NCI-H2196 treated with DMSO at 0.1 percent for 48 hours (cell line): ENCODE measurements around the gene PTBP3.

Experiments
- DNase-seq: peaks from one replicate; lab custom pipeline; 2025; ENCODE audit not compliant: unreplicated experiment; lab: John Stamatoyannopoulos, UW

Gene PTBP3

DNA sequence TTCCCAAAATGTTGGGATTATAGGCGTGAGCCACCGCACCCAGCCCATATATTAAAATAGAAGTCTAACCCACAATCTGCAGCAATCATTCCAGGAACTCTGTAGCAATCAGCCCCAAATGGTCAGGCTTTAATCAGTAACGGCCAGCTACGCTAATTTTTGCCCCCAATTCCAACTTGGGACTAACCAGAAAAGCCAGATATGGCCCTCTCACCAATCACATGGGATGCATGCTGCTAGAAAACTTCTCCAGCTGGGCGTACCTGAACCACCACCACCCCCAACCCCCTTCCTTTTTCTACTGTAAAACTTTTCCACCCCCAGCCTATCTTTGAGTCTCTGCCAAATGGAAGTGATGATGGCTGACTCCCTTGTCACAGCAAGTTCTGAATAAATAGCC, 162.5 kb downstream of the PTBP3 start:
- no peak for DNase-seq

DNA sequence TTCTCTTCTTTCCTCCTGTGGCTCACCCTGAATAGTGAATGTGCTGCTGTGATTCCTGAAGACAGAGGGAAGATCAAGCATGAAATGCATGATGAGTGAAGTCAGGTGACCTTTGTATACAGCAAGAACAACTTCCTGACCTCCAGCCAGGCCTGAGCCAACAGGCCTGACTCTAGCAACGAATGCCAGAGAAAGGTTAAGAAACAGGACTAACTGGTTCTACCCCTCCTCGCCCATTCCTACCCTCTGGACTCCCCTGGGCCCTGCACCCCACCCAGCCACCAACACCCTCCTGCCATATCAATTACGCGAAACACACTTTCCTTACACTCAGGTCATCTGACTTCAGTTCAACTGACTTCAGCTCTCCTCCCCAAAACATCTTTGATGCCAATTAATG, 163.2 kb downstream of the PTBP3 start:
- no peak for DNase-seq

DNA sequence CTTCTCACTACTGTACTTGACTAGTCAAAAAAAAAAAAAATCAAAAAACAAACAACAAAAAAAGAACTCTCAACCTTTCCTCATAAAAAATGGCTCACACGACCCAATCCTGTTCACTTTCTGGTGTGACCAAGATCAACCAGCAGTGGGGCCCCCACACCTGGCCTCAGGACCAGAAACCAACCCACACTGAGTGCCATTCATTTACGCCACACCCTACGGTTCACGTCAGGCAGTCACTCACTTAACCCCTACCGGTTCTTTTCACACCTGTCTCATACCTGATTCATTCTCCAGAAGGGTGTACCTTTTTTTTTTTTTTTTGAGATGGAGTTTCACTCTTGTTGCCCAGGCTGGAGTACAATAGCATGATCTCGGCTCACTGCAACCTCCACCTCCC, 164.1 kb downstream of the PTBP3 start:
- no peak for DNase-seq

DNA sequence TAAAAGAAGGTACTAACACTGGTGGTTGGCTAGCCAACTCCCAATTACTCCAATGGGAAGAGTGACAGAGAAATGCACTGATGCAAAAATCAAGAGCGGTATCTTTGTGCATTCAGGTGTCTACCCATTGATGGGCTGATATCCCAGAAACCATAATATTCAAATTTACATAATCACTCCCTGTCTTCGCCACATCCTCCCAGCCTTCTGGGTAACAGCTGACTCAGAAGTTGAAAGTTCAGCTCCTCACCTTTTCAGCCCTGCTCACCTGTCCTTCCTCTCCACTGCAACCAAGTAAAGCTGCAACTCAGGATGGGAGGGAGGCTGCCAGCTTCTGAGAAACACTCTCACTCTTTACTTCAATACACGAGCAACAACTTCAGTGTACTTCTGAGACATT, 165.2 kb downstream of the PTBP3 start:
- no peak for DNase-seq
